ENCODE results near the gene LTB4R2. TPM values are rescaled to one million over a fixed set of nuclear protein-coding genes. Genes with fewer than 3 reads are reported as not detected.

Gene LTB4R2
- polyA plus RNA-seq, 3 donors from 2014 or later: 2.1 to 4.9 (median 3.9) TPM

DNA sequence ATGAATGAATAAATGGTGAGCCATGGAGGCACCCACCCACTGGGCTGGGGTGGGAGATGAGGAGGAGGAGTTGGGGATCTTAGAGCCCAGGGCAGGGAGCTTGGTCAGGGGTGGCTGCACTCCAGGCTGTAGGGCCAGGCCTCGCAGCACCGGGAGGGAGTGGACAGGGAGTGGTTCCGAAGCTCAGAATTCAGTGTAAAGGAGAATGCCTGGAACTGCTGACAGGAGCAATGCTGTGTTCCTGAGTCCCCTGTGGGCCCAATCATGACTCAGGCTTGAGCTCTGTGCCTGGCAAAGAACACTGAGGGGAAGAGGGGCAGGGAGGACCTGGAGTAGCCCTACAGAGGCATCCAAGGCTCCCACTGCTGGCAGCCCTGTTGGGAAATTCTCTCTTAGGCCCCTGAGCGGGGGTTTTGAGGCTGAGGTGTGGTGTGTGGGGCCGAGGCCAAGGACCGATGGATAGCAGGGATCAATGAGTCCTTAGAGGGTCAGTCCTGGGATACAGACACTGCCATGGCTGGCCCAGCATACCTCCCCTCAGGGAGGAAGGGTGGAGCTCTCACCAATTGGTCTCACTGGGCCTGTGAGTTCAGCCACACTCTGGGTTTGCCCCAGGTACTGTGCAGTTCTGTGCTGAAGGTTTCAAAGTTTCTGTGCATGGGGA lies 29.0 kb upstream of the LTB4R2 start:
- peaks cover 0 to 6% (median 0%) of the 10 kb centered on the region in 3 donors for H3K36me3 Mint-ChIP-seq
- no peaks in the 10 kb centered on the region for H3K9me3 Mint-ChIP-seq
- H3K27me3 Mint-ChIP-seq (ENCODE audit: low read depth in 3 of 3): peaks cover 0 to 3% (median 1%) of the 10 kb centered on the region in 3 donors
- DNase-seq: no peak
- H3K27ac Mint-ChIP-seq: peak overlapping the region; percentile 43 to 76 (median 61)
- peaks cover 5 to 8% of the 10 kb centered on the region in 2 donors for H3K4me1 Mint-ChIP-seq
- H3K4me3 Mint-ChIP-seq: no peak overlapping the region

DNA sequence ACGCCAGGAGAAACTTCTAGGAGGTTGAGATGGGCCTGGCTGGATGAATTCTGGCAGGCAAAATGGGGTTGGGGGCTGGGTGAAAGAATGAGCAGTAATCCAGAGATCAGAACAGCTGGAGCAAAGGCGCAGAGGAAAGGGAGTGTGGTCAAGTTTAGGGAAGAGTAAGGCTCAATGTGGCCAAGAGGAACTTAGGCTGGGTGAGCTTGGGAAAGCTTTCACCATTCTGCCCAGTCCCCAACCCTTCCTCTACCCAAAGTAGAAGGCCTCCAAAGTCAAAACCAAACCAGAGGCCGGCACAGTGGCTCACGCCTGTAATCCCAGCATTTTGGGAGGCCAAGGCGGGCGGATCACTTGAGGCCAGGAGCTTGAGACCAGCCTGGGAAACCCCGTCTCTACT lies 28.3 kb upstream of the LTB4R2 start:
- peak overlapping the region in 3 of 6 donors; percentile 5 to 76 (median 43) for H3K27ac Mint-ChIP-seq
- no peaks in the 10 kb centered on the region for H3K9me3 Mint-ChIP-seq
- H3K36me3 Mint-ChIP-seq: peaks cover 0 to 6% (median 0%) of the 10 kb centered on the region in 3 donors
- no peak overlapping the region for H3K4me3 Mint-ChIP-seq
- H3K27me3 Mint-ChIP-seq (ENCODE audit: low read depth in 3 of 3): peaks cover 0 to 3% (median 1%) of the 10 kb centered on the region in 3 donors
- no peak for DNase-seq
- H3K4me1 Mint-ChIP-seq: peaks cover 5 to 8% of the 10 kb centered on the region in 2 donors

DNA sequence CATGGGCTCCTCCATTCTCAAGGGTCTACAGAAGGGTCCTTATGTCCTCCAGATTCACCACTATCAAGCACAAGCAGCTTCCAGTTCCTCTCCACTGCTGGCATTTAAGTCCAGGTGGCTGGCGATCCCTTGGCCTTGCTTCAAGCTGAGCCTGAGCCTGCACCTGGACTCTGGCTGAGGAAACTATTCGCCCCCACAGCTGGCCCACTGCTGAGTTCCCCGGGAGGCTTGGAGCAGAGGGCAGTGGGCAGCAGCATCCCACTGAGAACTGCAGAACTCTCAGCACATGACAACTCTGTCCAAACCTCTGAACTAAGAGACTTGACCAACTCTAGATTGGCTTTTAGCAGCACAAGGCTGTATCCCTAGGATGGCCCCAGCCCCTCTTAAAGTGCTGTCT lies 27.2 kb upstream of the LTB4R2 start:
- no peak overlapping the region for H3K4me3 Mint-ChIP-seq
- no peaks in the 10 kb centered on the region for H3K36me3 Mint-ChIP-seq
- no peak for DNase-seq
- peaks cover 0 to 3% (median 1%) of the 10 kb centered on the region in 3 donors for H3K27me3 Mint-ChIP-seq (ENCODE audit: low read depth in 3 of 3)
- peak overlapping the region in 1 of 6 donors; percentile 33 for H3K27ac Mint-ChIP-seq
- H3K9me3 Mint-ChIP-seq: no peaks in the 10 kb centered on the region
- peaks cover 5 to 8% of the 10 kb centered on the region in 2 donors for H3K4me1 Mint-ChIP-seq

DNA sequence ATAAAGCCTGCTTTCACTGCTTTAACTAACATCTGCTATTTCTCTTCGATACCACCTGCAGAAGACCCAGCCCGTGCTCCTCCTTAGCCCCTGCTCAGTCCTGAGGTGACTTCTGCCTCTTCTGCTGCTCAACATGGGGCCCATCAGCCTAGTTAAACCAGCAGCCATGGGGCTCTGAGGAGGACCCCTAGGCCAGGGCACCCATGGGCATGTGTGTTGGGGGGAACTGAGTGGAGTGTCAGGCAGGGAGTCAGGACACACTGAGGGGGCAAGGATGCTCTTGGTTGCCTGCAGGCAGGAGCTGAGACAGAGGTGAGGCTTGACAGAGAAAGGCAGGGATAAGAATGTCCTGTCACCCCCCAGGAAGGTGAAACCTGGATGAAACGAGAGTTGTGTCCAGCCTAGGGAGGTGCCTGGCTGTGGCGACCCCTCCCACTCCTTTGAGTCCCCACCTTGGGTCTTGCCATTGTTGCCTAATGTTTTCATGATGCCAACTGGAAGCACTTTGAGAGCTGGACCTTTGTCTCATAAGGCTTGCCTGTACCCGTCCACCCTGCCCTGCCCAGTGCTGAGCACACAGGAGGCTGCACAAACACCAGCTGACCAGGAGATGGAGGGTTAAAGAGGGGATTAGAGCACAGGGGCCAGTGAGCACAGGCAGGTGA lies 26.0 kb upstream of the LTB4R2 start:
- DNase-seq: no peak
- Mint-ChIP-seq H3K27me3 (ENCODE audit: low read depth in 3 of 3) (peaks cover 0 to 3% (median 1%) of the 10 kb centered on the region in 3 donors), H3K36me3 (no peaks in the 10 kb centered on the region), H3K4me3 (no peak overlapping the region), H3K9me3 (no peaks in the 10 kb centered on the region), H3K4me1 (peaks cover 5 to 6% of the 10 kb centered on the region in 2 donors), H3K27ac (peak overlapping the region in 2 of 6 donors; percentile 44 to 81)

DNA sequence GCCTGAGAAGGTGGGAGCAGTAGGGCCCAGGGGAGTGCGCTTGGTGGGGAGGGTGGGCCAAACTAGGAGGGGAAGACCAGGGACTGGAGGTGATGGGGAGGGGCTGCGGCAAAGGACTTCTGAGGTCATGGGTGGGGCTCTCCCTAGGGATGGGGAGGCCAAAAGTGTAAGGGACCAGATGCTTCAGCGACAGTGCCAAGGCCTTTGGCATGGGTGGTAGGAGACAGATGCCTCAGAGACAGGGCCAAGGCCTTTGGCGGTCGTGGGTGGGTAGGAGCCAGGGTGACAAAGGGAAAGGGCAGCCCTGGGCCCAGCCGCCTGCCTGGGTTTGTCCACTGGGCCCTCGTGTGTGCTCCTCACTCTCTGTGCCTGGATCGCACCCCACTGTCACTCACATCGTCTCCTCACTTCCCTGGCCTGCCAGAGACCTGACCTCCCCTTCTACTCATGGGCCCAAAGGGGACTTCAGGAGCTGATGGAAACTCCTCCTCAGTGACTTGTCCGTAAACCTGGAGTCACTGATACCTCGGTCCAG lies 25.4 kb upstream of the LTB4R2 start:
- no peak overlapping the region for H3K4me3 Mint-ChIP-seq
- H3K9me3 Mint-ChIP-seq: no peaks in the 10 kb centered on the region
- DNase-seq: no peak
- peak overlapping the region in 3 of 6 donors; percentile 10 to 49 (median 45) for H3K27ac Mint-ChIP-seq
- peaks cover 6 to 8% of the 10 kb centered on the region in 2 donors for H3K4me1 Mint-ChIP-seq
- peaks cover 0 to 3% (median 1%) of the 10 kb centered on the region in 3 donors for H3K27me3 Mint-ChIP-seq (ENCODE audit: low read depth in 3 of 3)
- H3K36me3 Mint-ChIP-seq: no peaks in the 10 kb centered on the region

DNA sequence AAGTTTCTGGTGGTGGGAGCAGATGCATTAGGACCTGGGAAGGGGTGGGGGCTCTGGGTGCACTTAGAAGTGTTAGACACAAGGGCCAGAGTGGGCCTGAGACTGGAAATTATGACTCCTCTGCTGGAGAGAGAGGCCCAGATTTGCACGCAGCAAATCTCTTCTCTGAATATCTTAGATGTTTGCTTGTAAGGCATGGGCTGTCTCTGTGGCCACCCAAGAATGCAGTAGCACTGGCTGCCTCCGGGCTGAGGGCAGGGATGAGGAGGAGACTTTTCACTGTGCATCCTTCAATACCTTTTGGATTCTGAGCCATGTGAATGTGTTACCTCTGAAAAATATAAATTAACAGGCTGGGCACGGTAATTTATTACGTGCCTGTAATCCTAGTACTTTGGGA lies 24.6 kb upstream of the LTB4R2 start:
- DNase-seq: no peak
- Mint-ChIP-seq H3K9me3 (no peaks in the 10 kb centered on the region), H3K4me1 (peaks cover 8 to 15% of the 10 kb centered on the region in 2 donors), H3K27me3 (ENCODE audit: low read depth in 3 of 3) (peaks cover 0 to 3% (median 1%) of the 10 kb centered on the region in 3 donors), H3K27ac (peak overlapping the region in 3 of 6 donors; percentile 10 to 49 (median 45)), H3K4me3 (no peak overlapping the region), H3K36me3 (peaks cover 1 to 2% (median 1%) of the 10 kb centered on the region in 3 donors)

DNA sequence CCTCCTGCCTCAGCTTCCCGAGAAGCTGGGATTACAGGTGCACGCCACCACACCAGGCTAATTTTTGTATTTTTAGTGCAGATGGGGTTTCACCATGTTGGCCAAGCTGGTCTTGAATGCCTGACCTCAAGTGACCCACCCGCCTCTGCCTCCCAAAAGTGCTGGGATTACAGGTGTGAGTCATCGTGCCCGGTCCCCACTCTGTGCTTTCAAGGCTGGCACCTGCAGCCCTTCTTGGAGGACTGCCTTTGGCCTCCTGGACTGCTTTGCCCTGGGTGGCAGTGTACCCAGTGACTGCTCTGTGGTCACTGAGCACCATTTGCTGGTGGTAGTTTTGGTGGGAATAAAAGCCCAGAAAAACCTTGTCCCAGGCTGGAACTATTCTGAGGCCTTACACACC lies 22.9 kb upstream of the LTB4R2 start:
- H3K27ac Mint-ChIP-seq: peak overlapping the region in 1 of 6 donors; percentile 28
- peaks cover 2 to 12% of the 10 kb centered on the region in 2 donors for H3K4me1 Mint-ChIP-seq
- peaks cover 9 to 17% (median 12%) of the 10 kb centered on the region in 3 donors for H3K36me3 Mint-ChIP-seq
- H3K27me3 Mint-ChIP-seq (ENCODE audit: low read depth in 3 of 3): peaks cover 0 to 3% (median 1%) of the 10 kb centered on the region in 3 donors
- H3K9me3 Mint-ChIP-seq: no peaks in the 10 kb centered on the region
- no peak overlapping the region for H3K4me3 Mint-ChIP-seq
- DNase-seq: no peak

DNA sequence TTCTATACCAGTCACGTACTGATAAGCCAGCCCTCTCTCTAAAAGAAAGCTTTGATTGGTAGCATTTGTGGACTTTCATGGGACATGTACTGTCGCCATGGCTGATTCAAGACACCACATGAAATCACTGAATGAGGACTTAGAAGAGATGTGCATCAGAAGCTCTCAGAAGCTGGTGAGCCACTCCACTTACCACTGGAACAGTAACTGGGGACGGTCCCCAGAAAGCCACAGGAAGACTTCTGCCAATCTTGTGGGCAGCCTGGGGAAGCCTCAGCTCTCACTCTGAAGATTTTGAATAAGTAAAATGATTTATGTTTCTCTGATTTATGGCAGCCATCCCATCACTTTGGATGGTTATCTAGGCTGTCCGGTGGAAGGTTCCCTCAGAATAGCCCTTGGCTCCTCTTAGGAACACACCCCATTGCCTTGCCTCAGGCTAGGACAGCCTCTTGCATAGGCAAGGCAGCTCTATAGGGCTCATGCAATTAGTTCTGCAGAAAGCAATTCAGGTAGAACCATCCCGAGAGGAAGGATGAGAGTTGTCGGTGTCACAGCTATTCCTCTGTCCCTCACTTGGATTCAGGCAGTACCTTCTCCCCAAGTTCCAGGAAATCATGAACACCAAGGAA lies 20.2 kb upstream of the LTB4R2 start:
- DNase-seq: peak in 2 of 3 donors; percentile 33 to 38
- peak overlapping the region in 3 of 6 donors; percentile 17 to 51 (median 36) for H3K27ac Mint-ChIP-seq
- H3K9me3 Mint-ChIP-seq: no peaks in the 10 kb centered on the region

DNA sequence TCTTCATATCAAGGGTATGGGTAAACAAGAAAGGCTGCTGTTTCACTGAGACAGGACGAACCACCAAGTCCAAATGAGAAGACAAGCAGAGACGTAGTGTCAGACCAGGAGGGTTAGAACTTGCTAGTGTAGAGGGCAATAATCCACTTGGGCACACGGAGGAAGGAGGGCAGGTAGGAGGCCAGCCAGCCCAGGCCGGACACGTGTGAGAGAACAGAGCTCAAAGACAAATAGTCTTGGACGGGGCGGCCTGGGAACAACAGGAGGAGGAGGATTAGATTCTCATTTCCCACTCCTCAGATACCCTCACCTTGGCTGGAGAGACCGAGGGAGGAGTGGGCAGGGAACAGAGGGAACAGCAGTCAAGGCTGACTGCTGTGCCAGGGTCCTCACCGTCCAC lies 19.2 kb upstream of the LTB4R2 start:
- no peak for DNase-seq
- Mint-ChIP-seq H3K36me3 (peaks cover 14 to 41% (median 17%) of the 10 kb centered on the region in 3 donors), H3K27ac (peak overlapping the region in 3 of 6 donors; percentile 8 to 74 (median 11)), H3K4me3 (no peak overlapping the region), H3K9me3 (no peaks in the 10 kb centered on the region), H3K27me3 (ENCODE audit: low read depth in 3 of 3) (peaks cover 0 to 2% (median 0%) of the 10 kb centered on the region in 3 donors), H3K4me1 (peaks cover 2 to 12% of the 10 kb centered on the region in 2 donors)

More for the DNA sequence above, 20.2 kb upstream of the LTB4R2 start:
- Mint-ChIP-seq H3K4me3 (no peak overlapping the region), H3K36me3 (peaks cover 10 to 35% (median 12%) of the 10 kb centered on the region in 3 donors), H3K4me1 (peaks cover 2 to 12% of the 10 kb centered on the region in 2 donors), H3K27me3 (ENCODE audit: low read depth in 3 of 3) (peaks cover 0 to 2% (median 0%) of the 10 kb centered on the region in 3 donors)

DNA sequence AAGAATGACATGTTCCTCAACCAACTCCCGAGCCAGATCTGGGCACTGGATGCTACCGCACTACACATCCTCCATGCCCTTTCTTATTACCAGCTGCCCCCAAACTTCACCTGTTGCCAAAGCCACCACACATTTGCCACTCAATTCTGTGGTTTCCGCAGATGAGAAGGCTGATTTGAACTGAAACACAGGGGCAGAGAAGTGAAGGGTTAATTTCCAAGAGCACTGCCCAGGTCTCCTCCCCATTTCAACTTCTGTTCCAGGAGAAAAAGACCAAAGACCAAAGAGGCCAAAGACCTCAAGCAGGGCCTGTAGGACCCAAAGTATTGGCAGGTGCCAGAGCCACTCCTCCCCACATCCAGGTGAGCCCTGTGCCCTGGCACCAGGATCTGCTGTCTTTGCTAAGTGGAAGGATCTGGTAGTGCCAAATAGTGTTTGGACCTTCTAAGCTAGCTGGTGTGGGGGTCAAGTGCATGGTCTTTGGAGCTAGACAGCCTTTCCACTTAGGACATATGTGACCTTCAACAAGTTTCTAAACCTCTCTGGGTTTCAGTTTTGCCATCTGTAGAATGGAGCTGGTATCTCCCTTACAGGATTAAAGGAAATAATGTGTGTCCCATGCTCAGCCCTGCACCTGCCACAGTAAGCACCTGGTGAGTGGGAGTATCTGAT lies 18.4 kb upstream of the LTB4R2 start:
- Mint-ChIP-seq H3K9me3 (no peaks in the 10 kb centered on the region), H3K4me3 (no peak overlapping the region), H3K27me3 (ENCODE audit: low read depth in 3 of 3) (peaks cover 0 to 2% (median 0%) of the 10 kb centered on the region in 3 donors), H3K36me3 (peaks cover 15 to 49% (median 22%) of the 10 kb centered on the region in 3 donors), H3K27ac (no peak overlapping the region), H3K4me1 (peaks cover 8 to 21% of the 10 kb centered on the region in 2 donors)
- DNase-seq: no peak

DNA sequence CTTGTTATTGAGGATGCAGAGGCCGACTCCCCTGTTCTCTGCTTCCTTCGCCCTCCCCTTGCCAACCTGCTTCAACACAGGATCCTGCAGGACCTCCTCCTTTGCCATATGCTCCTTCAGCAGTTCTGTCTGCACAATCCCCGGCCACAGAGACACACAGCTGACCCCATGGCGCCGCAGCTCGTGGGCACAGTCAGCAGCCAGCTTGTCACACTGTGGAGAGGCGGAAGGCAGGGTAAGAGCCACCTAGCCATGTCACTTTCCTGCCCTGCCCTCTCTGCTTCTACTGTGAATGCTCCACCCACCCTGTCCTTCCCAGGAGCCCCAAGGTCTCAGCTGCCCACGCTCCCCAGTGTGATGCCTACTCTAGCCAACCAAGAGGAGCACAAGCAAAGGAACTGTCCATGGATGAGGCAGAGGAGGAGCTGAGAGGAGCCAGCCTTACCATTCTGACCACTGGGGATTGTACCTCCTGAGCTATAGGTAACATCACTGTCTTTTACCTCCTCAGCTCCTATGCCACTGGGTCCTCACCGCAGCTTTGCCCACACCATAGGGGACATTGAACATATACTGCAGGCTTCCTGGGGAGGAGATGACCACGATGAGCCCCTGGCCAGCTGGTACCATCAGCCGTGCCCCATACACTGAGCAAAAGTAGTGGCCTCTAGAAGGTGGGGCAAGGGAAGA lies 17.7 kb upstream of the LTB4R2 start:
- Mint-ChIP-seq H3K4me1 (peaks cover 15 to 27% of the 10 kb centered on the region in 2 donors), H3K27me3 (ENCODE audit: low read depth in 3 of 3) (peaks cover 0 to 2% (median 0%) of the 10 kb centered on the region in 3 donors), H3K9me3 (no peaks in the 10 kb centered on the region), H3K27ac (no peak overlapping the region), H3K36me3 (peaks cover 18 to 52% (median 22%) of the 10 kb centered on the region in 3 donors), H3K4me3 (no peak overlapping the region)
- DNase-seq: no peak

DNA sequence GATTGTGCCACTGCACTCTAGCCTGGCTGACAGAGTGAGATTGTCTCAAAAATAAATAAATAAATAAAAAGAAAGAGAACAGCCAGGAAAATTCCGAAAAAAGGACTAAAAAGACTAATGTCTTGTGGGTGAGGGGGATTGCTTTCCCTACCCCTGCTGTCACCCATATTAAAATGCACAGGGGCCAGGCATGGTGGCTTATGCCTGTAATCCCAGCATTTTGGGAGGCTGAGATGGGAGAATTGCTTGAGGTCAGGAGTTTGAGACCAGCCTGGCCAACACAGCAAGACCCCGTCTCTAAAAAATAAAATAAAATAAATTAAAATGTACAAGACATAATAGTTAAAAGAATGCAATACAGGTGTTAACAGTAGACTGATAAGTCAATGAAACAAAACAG lies 16.4 kb upstream of the LTB4R2 start:
- no peaks in the 10 kb centered on the region for H3K9me3 Mint-ChIP-seq
- peaks cover 0 to 3% (median 2%) of the 10 kb centered on the region in 3 donors for H3K27me3 Mint-ChIP-seq (ENCODE audit: low read depth in 3 of 3)
- H3K36me3 Mint-ChIP-seq: peaks cover 18 to 52% (median 22%) of the 10 kb centered on the region in 3 donors
- peaks cover 21 to 39% of the 10 kb centered on the region in 2 donors for H3K4me1 Mint-ChIP-seq
- peak overlapping the region in 1 of 6 donors; percentile 45 for H3K27ac Mint-ChIP-seq
- no peak overlapping the region for H3K4me3 Mint-ChIP-seq
- no peak for DNase-seq

Data from immature natural killer cell (primary cell).